ENCODE results near the gene TP73. TPM values are rescaled to one million over a fixed set of nuclear protein-coding genes. Genes with fewer than 3 reads are reported as not detected.

Gene TP73
- polyA plus RNA-seq, 1 donor from 2014 or later: not detected

DNA sequence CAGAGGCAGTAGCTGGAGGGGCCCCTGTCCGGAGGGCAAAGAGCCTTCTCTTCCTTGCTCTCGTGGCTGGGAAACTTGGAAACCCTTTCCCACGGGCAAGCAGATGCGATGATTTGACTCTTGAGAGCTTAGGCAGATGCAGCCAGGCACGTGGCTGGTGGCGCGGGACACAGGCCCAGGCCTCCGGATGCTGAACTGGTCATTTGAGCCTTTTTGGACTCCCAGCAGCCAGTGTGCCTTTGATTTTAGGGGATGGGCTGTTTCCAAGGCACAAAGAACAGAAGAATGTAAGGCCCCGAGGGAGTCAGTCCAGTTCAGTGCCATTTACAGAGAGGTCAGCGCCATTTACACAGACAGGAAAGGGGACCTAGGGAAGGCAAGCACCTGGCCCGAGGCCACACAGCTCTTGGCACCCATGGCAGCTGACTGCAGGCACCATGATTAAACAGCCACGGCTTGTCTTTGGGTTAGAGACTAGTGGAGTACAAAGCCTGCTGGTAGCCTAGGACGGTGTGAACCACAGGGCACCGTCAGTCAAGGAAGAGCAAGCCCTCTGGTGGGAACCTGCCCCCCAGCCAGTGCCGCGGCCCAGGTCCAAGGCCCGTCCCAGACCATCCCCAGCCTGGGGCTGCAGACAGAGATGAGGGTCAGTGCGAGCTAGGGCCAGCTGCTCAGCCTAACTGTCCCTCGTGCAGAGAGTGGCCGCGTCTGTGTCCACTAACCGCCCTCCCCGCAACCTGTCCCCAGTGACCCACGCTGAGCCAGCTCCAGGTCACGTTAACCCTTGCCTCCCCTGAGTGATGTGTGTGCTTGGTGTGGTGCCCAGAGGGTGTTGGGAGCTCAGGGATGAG, 79.5 kb downstream of the TP73 start:
- Histone ChIP-seq H3K9me2 (ENCODE audit: insufficient read depth, low read length) (no peaks in the 10 kb centered on the region), H3K9me3 (ENCODE audit: low read length) (no peaks in the 10 kb centered on the region), H3K79me2 (replicated peaks; ENCODE audit: insufficient read depth, low read length) (no peaks in the 10 kb centered on the region), H3K27ac (ENCODE audit: low read length) (no peak overlapping the region), H2AFZ (ENCODE audit: low read depth, low read length) (no peak overlapping the region), H3K4me3 (ENCODE audit: low read length) (no peak overlapping the region), H3K9ac (ENCODE audit: low read length) (no peak overlapping the region), H3K4me2 (ENCODE audit: low read length) (no peak overlapping the region), H4K20me1 (ENCODE audit: insufficient read depth) (no peaks in the 10 kb centered on the region), H3K36me3 (ENCODE audit: insufficient read depth, low read length) (no peaks in the 10 kb centered on the region), H3K27me3 (ENCODE audit: insufficient read depth, low read depth, low read length) (no peaks in the 10 kb centered on the region), H3F3A (ENCODE audit: insufficient read depth, low read length, poor library complexity, severe bottlenecking) (no peaks in the 10 kb centered on the region)
- TF ChIP-seq, protein P1, sequence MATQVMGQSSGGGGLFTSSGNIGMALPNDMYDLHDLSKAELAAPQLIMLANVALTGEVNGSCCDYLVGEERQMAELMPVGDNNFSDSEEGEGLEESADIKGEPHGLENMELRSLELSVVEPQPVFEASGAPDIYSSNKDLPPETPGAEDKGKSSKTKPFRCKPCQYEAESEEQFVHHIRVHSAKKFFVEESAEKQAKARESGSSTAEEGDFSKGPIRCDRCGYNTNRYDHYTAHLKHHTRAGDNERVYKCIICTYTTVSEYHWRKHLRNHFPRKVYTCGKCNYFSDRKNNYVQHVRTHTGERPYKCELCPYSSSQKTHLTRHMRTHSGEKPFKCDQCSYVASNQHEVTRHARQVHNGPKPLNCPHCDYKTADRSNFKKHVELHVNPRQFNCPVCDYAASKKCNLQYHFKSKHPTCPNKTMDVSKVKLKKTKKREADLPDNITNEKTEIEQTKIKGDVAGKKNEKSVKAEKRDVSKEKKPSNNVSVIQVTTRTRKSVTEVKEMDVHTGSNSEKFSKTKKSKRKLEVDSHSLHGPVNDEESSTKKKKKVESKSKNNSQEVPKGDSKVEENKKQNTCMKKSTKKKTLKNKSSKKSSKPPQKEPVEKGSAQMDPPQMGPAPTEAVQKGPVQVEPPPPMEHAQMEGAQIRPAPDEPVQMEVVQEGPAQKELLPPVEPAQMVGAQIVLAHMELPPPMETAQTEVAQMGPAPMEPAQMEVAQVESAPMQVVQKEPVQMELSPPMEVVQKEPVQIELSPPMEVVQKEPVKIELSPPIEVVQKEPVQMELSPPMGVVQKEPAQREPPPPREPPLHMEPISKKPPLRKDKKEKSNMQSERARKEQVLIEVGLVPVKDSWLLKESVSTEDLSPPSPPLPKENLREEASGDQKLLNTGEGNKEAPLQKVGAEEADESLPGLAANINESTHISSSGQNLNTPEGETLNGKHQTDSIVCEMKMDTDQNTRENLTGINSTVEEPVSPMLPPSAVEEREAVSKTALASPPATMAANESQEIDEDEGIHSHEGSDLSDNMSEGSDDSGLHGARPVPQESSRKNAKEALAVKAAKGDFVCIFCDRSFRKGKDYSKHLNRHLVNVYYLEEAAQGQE (IDR thresholded peaks at IDR 0.05; ENCODE audit: borderline replicate concordance): no peak
- TF ChIP-seq MXI1 (conservative IDR thresholded peaks at IDR 0.05; ENCODE audit: poor library complexity, severe bottlenecking) (no peak), RAD21 (conservative IDR thresholded peaks at IDR 0.05) (no peak), SMC3 (conservative IDR thresholded peaks at IDR 0.05; ENCODE audit: poor library complexity) (no peak), EZH2 (IDR thresholded peaks at IDR 0.05; ENCODE audit: borderline replicate concordance, insufficient read depth, low read length, poor library complexity, severe bottlenecking) (no peak), EP300 (conservative IDR thresholded peaks at IDR 0.05; ENCODE audit: poor library complexity, severe bottlenecking) (no peak), POLR2AphosphoS5 (IDR thresholded peaks at IDR 0.05) (no peak), TAF1 (IDR thresholded peaks at IDR 0.05; ENCODE audit: low read depth) (no peak)
- TF ChIP-seq, protein P2, sequence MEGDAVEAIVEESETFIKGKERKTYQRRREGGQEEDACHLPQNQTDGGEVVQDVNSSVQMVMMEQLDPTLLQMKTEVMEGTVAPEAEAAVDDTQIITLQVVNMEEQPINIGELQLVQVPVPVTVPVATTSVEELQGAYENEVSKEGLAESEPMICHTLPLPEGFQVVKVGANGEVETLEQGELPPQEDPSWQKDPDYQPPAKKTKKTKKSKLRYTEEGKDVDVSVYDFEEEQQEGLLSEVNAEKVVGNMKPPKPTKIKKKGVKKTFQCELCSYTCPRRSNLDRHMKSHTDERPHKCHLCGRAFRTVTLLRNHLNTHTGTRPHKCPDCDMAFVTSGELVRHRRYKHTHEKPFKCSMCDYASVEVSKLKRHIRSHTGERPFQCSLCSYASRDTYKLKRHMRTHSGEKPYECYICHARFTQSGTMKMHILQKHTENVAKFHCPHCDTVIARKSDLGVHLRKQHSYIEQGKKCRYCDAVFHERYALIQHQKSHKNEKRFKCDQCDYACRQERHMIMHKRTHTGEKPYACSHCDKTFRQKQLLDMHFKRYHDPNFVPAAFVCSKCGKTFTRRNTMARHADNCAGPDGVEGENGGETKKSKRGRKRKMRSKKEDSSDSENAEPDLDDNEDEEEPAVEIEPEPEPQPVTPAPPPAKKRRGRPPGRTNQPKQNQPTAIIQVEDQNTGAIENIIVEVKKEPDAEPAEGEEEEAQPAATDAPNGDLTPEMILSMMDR (IDR thresholded peaks at IDR 0.05; ENCODE audit: poor library complexity, severe bottlenecking): no peak

DNA sequence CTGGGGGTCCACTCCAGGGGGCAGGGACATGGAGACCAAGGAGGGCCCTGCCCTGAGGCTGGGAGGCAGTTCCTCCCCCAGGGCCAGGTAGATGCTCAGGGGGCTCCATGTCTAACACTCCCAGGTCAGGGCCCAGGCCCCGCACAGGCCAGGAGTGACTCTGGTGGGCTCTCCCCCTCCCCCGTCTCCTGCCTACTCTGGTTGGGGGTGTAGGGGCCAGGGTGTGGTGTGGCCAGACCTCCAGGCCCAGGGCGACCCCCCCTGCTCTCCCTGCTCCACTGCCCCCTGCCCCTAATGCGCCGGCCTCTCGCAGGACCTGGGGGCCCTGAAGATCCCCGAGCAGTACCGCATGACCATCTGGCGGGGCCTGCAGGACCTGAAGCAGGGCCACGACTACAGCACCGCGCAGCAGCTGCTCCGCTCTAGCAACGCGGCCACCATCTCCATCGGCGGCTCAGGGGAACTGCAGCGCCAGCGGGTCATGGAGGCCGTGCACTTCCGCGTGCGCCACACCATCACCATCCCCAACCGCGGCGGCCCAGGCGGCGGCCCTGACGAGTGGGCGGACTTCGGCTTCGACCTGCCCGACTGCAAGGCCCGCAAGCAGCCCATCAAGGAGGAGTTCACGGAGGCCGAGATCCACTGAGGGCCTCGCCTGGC, 80.2 kb downstream of the TP73 start:
- TF ChIP-seq TAF1 (IDR thresholded peaks at IDR 0.05; ENCODE audit: low read depth): no peak
- TF ChIP-seq MXI1 (conservative IDR thresholded peaks at IDR 0.05; ENCODE audit: poor library complexity, severe bottlenecking): no peak
- TF ChIP-seq RAD21 (conservative IDR thresholded peaks at IDR 0.05): no peak
- TF ChIP-seq EP300 (conservative IDR thresholded peaks at IDR 0.05; ENCODE audit: poor library complexity, severe bottlenecking): no peak
- TF ChIP-seq, protein P1 (IDR thresholded peaks at IDR 0.05; ENCODE audit: borderline replicate concordance): no peak
- TF ChIP-seq, protein P2 (IDR thresholded peaks at IDR 0.05; ENCODE audit: poor library complexity, severe bottlenecking): no peak
- Histone ChIP-seq H4K20me1 (ENCODE audit: insufficient read depth) (no peaks in the 10 kb centered on the region), H3K36me3 (ENCODE audit: insufficient read depth, low read length) (no peaks in the 10 kb centered on the region), H3K9ac (ENCODE audit: low read length) (no peak overlapping the region), H2AFZ (ENCODE audit: low read depth, low read length) (no peak overlapping the region), H3K9me2 (ENCODE audit: insufficient read depth, low read length) (no peaks in the 10 kb centered on the region), H3F3A (ENCODE audit: insufficient read depth, low read length, poor library complexity, severe bottlenecking) (no peaks in the 10 kb centered on the region), H3K4me3 (ENCODE audit: low read length) (no peak overlapping the region), H3K4me2 (ENCODE audit: low read length) (no peak overlapping the region), H3K9me3 (ENCODE audit: low read length) (no peaks in the 10 kb centered on the region), H3K27ac (ENCODE audit: low read length) (no peak overlapping the region), H3K79me2 (replicated peaks; ENCODE audit: insufficient read depth, low read length) (no peaks in the 10 kb centered on the region), H3K27me3 (ENCODE audit: insufficient read depth, low read depth, low read length) (no peaks in the 10 kb centered on the region)

Data from neural cell (in vitro differentiated cells).